ENCODE measurements around the gene SV2A.
"Not testable (repeated sequence)": the region's sequence is repeated elsewhere in the genome, so short reads cannot be mapped to it uniquely, and the experiment has no call there.

The SV2A gene

GRCh38 chr1:149949911-149950310 lies 32.3 kb upstream of the SV2A start:
- TF ChIP-seq CTCF (conservative IDR thresholded peaks at IDR 0.05): no peak
- no peak overlapping the region for H3K27ac ChIP-seq

- TF ChIP-seq CTCF (conservative IDR thresholded peaks at IDR 0.05): no peak
- H3K27ac ChIP-seq: no peak overlapping the region
These were observed 27.6 kb upstream of the SV2A start for GRCh38 chr1:149945206-149945605.

GRCh38 chr1:149942885-149943284 lies 25.2 kb upstream of the SV2A start:
- no peak for TF ChIP-seq CTCF (conservative IDR thresholded peaks at IDR 0.05)
- peak overlapping the region; percentile 29; the same call in 1 of the 2 replicates for H3K27ac ChIP-seq

GRCh38 chr1:149942207-149942606 lies 24.6 kb upstream of the SV2A start:
- no peak overlapping the region for H3K27ac ChIP-seq
- peak; percentile 18; the same call in 1 of the 2 replicates for TF ChIP-seq CTCF (conservative IDR thresholded peaks at IDR 0.05)

- H3K27ac ChIP-seq: no peak overlapping the region
- no peak for TF ChIP-seq CTCF (conservative IDR thresholded peaks at IDR 0.05)
These were observed 22.8 kb upstream of the SV2A start for GRCh38 chr1:149940427-149940826.

- not testable (repeated sequence) for H3K27ac ChIP-seq
These were observed 21.0 kb upstream of the SV2A start for GRCh38 chr1:149938668-149939003.

- no peak for TF ChIP-seq CTCF (conservative IDR thresholded peaks at IDR 0.05)
- H3K27ac ChIP-seq: no peak overlapping the region
These were observed 20.1 kb upstream of the SV2A start for GRCh38 chr1:149937759-149938158.

GRCh38 chr1:149936992-149937705 lies 19.5 kb upstream of the SV2A start:
- TF ChIP-seq CTCF (conservative IDR thresholded peaks at IDR 0.05): no peak
- no peak overlapping the region; the same call in 1 of the 2 replicates for H3K27ac ChIP-seq

All from VCaP (cell line).